ENCODE measurements around the gene INTS11.

Gene INTS11

GRCh38 chr1:1264868-1265272 lies 59.6 kb downstream of the INTS11 start:
- in situ Hi-C loops (cut with HindIII; ENCODE audit: low sequenced_read_pairs): no loop called here

GRCh38 chr1:1264026-1264425 lies 60.4 kb downstream of the INTS11 start:
- in situ Hi-C loops (cut with HindIII; ENCODE audit: low sequenced_read_pairs): no loop called here
- DNase-seq (ENCODE audit: low read depth, low spot score): no peak
- no peak for TF ChIP-seq CTCF (IDR thresholded peaks at IDR 0.05; ENCODE audit: low read depth, low read length)
- no peak overlapping the region for H3K4me3 ChIP-seq (ENCODE audit: low read depth, low read length)

More at GRCh38 chr1:1264868-1265272, 59.6 kb downstream of the INTS11 start:
- peak; percentile 60 for TF ChIP-seq CTCF (IDR thresholded peaks at IDR 0.05; ENCODE audit: low read depth, low read length)
- DNase-seq (ENCODE audit: low read depth, low spot score): peak; percentile 95
- no peak overlapping the region for H3K4me3 ChIP-seq (ENCODE audit: low read depth, low read length)

- no peak for DNase-seq (ENCODE audit: low read depth, low spot score)
- no peak overlapping the region for H3K4me3 ChIP-seq (ENCODE audit: low read depth, low read length)
- in situ Hi-C loops (cut with HindIII; ENCODE audit: low sequenced_read_pairs): no loop called here
- no peak for TF ChIP-seq CTCF (IDR thresholded peaks at IDR 0.05; ENCODE audit: low read depth, low read length)
Measured at GRCh38 chr1:1262758-1263157, 61.7 kb downstream of the INTS11 start.

- in situ Hi-C loops (cut with HindIII; ENCODE audit: low sequenced_read_pairs): no loop called here
- TF ChIP-seq CTCF (IDR thresholded peaks at IDR 0.05; ENCODE audit: low read depth, low read length): no peak
- no peak overlapping the region for H3K4me3 ChIP-seq (ENCODE audit: low read depth, low read length)
- no peak for DNase-seq (ENCODE audit: low read depth, low spot score)
Measured at GRCh38 chr1:1262071-1262470, 62.4 kb downstream of the INTS11 start.
